T-helper 1 cell (primary cell): ENCODE results near the gene ARHGAP15.

Experiments
- DNase-seq, 5 donors: peaks; one replicate each; pipeline ENCODE4 v3.0.0-alpha.2; 2012 to 2020

Gene ARHGAP15

DNA sequence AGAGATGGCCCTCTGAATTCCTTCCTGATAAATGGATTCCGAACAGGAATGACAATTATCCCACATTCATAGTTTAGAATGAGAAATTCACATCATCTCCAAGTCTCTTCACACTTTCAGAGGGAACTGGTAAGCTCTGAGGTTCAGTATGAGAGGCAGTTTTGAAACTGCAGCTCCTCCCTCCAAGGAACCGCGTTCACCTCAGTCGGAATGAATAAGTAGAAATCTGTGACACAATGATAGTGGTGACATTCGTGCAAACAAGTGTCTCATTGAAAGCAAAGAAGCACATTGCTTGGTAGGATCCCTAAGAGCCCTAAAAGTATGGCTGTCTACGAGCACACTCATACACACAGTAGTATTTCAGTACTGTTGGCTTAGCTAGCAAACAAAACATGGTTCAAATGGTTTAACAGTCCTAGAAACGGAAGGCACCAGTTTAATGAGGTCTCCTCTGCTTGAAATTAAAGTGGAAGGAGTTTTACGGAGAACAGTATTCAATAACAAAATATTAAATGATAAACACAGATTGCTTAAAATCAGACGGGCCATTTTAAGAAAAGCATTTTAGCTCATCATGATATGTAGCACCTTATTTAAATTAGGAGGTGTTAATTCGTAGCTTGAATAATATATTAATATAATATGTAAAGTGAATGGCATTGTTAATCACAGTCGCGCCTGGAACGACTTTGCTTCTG, 225.0 kb downstream of the ARHGAP15 start:
- no peak for DNase-seq

DNA sequence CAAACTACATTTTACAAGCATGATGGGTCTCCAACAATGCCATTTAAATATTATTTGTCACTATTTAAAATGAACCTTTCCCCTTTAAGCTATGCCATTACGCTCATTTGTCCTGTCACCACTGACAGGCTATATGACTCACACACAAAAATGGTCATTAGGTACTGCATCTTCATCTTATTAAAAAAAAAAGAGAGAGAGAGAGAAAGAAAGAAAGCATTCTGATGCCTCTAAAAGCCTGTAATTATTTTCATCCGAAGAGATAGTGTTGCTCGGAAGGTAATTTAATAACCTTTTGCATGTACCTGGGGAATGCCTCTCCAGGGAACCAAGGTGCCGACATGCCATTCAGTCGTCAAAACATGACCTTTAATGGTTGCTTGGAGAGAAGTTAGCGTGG, 226.7 kb downstream of the ARHGAP15 start:
- no peak for DNase-seq

DNA sequence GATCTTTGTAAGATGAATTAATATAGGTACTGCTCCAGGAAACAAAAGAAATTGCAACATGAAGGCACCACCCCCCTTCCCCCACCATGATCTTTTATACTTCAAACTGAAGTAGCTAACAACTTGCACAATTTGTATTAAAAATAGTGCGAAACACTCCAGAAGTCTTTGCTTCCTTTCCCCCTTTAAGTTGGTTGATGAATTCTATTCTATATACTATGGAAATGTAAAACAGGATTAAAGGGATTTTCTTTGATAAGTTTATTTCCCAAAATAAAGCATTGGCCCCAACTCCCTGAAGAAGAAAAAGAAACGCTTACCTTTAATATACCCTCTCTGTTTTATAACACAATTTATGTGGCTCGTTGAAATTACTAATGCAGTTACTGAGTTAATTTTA, 227.1 kb downstream of the ARHGAP15 start:
- DNase-seq = no peak

DNA sequence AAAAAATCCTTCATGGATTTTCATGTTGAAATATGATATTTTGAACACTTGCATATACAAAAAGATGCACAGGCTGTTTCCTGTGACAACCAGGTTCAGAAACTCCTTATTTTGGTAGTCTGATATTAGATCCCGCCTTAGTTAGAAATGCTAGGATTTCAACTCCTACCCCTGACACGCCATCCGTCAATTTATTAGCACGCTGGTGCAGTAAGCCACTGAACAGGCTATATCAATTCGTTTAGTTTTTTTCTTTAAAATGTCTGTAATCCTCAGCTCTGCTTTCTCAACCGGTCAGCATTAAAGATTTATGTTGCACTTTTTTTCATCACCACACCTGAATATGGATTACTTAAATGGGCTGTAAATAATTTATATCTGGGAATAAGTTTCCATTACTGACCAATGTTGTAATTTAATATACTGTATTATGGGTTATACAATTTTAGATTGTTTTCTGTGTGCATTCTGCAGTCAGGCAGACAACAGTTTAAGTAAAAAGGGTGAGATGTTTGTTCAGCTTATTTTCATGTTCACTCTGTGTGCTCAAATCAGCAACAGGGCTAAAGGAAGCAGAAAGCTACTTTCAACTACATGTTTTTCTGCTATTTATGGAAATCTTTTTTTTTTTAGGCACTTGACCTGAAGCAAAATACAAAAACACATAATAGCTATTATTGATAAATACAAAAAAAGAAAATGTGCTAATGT, 227.7 kb downstream of the ARHGAP15 start:
- DNase-seq = no peak

DNA sequence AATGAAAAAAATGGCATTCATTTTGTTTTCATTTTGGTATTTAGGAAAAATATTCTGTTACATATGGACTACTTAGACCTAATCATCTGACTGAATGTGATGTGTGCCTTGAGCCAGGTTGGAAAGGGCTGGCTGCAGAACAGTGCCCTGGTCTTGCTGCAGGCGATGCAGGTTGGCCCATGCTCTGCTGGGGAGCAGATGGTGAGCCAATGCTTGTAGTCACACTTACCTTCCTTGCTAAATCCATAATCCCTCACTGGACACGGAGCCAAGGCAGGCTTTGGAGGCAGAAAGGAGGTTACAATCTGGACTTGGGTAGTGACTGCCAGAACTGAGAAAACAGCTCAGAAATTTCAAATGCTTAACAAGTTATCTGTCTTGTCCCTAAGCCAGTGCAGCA, 228.7 kb downstream of the ARHGAP15 start:
- no peak for DNase-seq

DNA sequence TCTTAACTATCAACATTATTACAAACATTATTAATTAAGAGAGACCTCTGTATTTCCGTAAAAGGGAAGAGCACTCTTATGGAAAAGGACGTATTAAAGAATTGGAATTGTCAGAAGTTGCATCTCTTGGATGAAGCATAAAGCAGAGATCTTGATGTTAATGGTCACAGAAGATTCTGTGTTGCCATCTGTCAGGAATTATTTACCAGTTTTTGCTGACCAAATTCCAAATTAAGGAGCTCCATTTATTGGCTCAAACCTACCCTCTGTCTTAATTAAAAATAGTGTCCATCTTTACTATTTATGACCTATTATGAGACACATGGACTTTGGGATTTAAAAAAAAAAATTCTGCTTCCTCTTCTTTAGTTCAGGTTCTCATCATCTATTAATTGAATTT, 232.1 kb downstream of the ARHGAP15 start:
- no peak for DNase-seq

DNA sequence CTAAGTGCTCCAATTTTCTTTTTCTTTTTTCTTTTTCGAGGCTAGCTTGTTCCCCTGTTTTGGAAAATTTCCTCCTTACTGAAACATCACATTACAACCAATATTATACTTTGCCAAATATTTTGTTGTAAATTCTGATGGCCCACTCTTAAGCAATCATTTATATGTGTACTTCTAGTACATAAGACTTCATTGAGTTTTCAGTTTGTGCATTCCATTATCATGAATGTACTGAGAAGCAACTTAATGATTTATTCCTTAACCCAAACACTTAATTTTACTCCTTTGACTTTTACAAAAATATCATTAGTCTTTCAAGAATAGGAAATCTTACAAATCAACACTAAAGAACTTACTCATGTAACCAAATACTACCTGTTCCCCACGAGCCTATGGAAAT, 242.4 kb downstream of the ARHGAP15 start:
- DNase-seq = no peak

DNA sequence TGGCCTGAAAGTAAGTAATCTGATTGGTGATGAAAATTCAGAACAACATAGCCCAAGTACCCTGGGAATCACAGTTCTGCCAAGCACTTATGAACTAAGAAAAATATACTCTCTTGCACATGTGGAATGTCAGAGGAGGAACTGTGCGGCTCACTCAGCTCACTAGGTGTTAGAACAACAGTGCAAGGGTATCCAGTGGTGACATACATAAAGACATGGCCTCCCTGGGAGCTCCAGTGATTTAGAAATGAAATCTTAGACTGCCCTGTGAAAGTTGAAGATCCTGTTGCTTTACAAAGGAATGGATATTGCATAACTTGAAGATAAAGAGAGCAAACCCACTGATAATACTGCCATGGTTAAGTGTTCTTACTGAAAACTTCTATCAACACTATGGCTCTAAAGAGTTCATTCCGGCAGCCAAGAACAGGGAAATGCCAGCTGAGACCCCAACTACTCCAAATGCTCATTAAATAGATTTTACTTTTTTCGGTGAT, 246.2 kb downstream of the ARHGAP15 start:
- DNase-seq = no peak

DNA sequence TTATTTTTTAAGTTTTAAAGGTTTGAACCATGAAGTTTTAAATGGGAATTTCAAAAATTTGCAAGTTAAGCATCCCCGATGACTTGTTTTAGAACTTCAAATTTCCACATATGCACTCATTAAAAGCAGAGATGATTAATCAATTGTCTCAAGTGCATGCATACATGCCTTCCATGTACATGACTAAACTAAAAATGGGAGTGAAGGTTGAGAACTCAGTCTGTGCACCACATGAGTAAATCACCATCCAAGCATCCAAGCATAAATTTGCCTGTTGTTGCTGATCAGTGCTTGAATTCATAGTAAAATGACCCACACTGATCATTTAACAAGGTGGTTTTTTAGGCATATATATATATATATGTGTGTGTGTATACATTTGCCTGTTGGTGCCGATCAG, 249.8 kb downstream of the ARHGAP15 start:
- DNase-seq = no peak

DNA sequence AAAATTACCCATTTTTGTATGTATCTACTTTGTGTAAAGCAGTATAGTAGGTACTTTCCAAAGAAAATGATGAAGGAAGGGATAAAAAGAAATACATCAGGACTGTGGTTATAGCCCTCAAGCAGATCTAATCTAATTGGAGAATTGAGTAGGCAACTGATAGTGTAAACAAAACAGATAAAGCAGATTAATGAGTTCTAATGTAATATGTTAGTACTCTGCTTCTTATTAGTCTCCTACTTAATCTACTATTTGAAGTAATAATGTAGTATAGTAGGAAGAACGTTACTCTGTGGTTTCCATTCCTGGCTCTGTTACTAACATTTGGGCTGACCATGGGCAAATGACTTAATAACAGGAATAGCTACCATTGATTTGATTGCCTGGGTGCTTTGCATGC, 250.7 kb downstream of the ARHGAP15 start:
- DNase-seq = no peak

DNA sequence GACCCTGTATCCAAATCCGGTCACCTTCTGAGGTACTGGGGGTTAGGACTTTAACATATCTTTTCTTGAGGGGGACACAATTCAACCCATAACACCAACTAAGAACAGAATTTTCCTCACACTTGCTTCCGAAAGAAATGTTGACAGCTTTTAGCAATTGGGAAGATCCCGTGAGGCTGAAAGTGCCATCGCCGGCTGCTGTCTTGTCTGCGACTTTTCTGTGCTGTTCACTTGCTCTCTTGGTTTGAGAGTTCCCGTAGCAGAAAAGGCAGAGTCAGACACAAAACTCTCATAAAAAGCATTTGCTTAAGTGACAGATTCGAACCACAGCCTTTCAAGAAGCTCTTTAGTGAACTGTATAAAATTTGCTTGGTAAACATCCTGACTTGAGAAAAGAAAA, 253.4 kb downstream of the ARHGAP15 start:
- no peak for DNase-seq

DNA sequence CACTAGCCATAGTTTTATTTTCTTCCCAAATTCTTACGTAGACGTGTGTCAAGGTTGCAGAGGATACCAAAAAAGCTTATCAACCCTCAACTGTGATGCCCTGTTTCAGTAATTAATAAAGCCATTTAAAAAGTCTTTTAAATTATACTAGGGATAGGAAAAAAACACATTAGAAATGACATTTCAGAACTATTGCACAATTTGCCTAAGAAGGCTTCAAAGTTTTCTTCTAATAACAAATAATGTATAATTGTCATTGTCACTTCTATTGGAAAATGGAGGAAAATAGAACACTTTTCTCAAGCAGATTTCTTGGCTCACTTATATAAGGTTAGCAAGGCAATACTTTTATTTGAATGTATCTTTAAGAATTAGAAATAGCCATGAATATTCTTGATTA, 253.8 kb downstream of the ARHGAP15 start:
- no peak for DNase-seq

DNA sequence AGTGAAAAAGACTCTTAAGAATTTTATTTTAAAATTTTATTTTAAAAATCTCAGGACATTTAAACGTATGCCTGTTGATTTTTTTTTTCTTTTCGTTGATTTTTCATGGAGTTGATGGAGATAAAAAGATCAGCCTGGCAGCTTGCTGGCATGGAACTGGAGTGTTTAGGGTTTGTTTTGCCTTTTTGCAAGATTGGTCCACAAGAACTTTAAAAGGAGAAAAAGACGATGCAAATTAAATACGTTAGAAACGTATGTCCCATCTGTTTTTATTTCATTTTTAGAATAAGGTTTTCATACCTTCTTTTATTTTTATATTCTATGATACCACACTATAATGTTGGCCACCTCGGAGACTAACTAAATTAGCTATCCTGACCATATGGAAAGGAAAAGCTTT, 254.9 kb downstream of the ARHGAP15 start:
- DNase-seq = no peak

DNA sequence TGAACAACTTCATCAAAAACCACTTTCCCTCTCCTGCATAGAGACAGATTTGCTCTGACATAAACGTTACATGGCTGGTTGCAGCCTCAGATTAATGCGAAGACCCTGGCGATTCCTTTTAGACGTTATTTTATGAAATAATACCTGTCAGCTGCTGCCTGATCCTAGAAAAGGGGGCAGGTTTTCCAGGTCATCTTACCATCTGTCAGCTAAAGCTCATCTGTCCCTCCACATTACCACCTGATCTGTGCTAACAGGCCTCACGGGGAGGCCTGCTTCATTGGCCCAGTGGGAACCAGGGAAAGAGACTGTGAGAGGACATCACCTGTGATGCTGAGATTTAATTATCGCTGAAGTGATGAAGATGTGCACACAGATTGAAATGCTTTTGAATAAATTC, 261.0 kb downstream of the ARHGAP15 start:
- DNase-seq = no peak

DNA sequence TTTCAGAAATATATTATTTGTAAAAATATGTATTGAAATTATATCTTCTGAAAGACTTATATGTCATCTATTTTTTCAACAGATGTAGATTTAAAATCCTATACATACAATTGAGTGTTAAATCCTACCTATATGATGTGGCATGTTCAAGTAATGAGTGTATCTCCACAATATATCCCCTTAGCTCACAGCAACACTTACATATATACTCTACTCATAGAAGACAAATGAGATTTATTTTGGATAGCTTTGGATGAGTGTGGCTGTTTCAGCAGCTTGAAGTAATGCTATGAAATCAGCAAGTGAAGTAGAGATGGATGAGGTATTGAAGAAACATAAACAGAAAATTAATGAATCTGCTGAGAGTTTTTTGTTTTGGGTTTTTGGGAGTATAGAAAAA, 263.1 kb downstream of the ARHGAP15 start:
- DNase-seq = no peak

DNA sequence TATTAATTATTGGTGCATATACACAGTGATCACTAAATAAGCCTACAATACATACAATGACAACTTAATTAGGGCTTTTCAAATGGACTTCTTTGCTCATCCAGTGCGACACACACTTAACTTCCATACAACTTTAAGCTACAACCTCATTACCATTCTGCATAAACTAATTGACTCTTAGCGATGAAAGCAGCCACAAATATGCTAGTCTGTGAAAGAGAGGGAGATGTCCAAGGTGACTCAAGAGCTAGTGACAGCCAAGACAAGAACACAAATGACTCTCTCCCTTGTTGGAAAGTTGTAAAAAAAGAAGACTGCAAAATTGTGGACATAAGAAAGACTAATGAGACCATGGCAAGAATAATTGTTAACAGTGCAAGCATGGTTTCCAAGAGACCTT, 264.8 kb downstream of the ARHGAP15 start:
- no peak for DNase-seq

DNA sequence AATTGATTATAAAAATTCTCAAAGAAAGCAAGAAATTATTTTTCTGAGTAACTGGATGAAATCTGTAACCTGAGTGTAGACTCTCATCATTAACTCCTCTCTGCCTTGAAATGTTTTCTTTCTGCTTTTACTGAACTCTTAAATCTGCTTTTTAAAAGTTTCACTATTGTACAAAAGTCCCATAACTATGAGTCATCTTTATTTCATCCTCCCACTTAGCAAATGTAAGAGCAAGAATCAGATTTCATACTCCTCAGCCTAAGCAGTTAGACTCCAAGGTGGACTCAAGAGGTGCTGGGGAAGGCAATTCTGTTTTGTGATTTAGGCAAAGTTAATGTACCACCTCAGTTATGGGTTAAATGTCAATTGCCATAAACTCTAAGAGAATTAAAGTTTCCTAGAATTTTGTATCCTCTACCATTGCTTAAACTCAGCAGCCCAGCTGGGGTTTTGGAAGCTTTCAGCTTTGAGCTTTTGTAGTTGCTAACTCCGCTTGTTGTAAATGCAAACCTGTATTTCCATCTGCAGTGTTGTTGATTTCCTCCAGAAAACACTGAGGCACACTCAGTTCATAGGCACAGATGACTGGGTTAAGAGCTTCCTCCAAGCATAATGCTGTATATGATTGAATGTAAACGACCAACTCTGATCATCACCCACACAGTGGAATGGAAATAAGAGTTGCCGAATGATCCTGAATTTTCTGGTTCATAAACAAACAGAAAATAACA, 268.8 kb downstream of the ARHGAP15 start:
- DNase-seq = peak in 1 of 5 donors; percentile 15

DNA sequence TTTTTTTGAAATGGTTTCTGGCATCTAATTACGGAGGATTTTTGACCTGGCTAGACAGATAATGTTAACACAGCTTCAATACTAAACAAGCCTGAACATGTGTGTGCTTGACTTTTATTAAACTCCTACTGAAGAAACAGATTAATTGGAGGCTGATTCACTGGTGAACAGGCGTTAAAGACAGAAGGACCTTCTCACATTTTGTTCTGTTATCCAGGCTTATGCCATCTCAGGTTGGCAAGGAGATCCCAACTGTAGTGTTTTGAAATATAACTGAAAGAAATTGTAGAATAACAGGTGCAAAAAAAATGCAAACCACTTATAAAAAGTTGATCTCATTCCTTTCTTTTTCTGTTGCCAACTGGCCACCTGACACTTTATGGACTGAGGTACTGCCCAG, 269.6 kb downstream of the ARHGAP15 start:
- DNase-seq = no peak

DNA sequence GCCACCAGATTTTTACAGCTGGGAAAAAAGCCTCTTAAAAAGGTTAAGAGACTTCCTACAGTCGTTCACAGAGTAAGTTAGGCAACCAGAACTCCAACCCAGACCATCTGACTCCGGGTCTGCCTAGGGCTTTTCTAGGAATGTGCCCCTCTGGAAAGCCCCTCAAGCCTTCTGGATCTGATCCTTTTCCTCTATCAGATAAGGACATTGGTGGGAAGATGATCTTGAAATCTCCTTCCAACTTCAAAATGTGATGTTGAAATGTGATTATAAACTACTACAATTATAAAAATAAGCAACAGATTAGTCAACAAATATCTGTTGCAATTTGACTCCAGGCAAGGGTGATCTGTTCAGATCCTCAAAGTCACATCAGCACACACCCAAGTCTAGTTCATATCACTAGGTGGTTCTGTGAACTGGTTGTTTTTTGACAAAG, 270.4 kb downstream of the ARHGAP15 start:
- DNase-seq = no peak

DNA sequence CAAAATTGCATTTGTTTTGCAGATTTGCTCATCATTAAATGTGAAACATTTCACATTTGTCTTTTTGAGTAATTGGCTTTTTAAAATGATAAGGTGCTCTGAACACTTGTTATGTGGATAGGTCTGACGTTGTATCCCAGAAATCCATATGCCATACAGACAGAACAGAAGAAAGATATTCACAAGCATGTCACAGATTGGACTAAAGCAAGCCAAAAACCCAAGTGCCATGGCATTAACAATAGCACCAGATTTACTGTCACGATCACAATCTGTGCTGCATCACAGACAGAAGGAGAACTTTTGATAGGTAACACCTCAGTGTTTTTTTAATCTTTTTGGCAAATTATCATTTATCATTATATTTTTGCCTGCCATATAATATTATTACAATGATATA, 272.6 kb downstream of the ARHGAP15 start:
- DNase-seq = no peak

DNA sequence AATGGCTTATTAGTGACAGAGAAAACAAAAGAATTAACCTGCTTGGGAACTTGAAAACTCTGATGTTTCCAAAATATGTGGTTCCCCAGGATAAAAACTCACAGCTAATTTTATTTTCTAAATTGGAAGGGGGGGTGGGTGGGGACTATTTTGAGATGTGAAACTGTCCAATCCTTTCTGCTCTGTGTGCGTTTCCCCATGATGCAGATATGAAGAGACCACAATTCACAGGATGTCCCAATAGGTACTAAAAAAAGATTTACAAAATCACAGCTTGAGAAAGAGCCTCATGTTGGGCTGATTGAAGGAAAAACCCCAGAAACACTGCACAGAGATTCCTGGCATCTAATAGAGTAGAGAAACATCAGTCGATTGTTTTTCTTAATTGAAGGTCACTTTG, 273.2 kb downstream of the ARHGAP15 start:
- DNase-seq = no peak

DNA sequence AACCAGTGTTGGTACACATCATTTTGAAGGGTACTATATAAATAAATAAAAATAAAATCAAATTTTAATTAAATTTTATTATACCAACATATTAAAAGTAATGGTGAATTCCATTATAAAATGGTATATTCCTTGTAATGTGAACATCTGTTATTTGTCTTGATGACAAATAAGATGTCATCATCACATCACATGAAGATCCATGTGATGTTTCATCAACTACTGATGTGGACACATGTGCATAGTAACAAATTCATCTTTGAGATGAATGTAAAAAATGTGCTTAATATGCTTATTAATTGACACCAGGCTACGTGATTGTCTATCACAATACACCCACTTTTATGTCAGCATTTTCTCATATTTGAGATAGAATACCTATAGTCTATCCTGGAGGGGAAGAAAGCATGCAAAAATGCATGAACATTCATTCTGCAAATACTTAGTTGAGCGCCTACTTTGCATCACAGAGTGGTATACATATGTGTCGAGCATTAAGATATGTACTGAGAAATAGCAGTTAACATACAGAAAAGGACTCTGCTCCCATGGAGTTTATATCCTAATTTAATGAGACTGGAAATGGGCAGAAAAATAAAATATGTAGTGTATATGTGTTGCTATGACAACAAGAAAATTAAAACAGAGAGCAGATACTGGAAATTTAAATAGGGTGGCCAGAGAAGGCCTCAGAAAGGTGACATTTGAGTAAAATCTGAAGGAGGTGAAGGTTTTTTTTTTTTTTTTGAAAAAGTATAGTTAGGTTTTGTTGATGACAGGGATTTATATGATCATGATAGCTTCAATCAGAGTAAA, 281.1 kb downstream of the ARHGAP15 start:
- DNase-seq = no peak

DNA sequence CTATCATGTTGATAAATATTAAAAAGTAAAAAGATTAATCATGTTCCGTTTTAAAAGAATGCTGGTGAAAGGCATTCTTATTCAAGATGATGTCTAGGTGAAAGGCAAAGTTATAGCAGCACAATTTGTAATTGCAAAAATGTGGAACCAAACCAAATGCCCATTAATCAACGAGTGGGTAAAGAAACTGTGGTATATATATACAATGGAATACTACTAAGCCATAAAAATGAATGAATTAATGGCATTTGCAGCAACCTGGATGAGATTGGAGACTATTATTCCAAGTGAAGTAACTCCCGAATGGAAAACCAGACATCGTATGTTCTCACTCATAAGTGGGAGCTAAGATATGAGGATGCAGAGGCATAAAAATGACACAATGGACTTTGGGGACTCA, 286.4 kb downstream of the ARHGAP15 start:
- DNase-seq = no peak
